SK-N-SH (cell line): ENCODE measurements around the gene FMO4.

Experiments used
- CTCF ChIP-seq: fragments of 200-600 bp; sonication (generic); IDR thresholded peaks from 2 replicates; pipeline ENCODE4 v1.6.1; 2017; ENCODE audit warnings: antibody characterized with exemption, mild to moderate bottlenecking, moderate library complexity
- EP300 ChIP-seq, 2 experiments: IDR thresholded peaks; 2 replicates each; pipeline versions ENCODE4 v1.4.0 to v1.6.1; 2012; ENCODE audit warnings: borderline replicate concordance in 1 of 2, low read depth in 1 of 2, low read length in 1 of 2
- GABPA ChIP-seq: IDR thresholded peaks from 2 replicates; pipeline ENCODE4 v1.4.0; 2012; ENCODE audit warnings: low read depth, mild to moderate bottlenecking
- JUND ChIP-seq: IDR thresholded peaks from 2 replicates; pipeline ENCODE4 v1.4.0; 2012
- MXI1 ChIP-seq: IDR thresholded peaks from 2 replicates; pipeline ENCODE4 v1.6.1; 2012; ENCODE audit warnings: mild to moderate bottlenecking, low read depth, low read length, improper control_type of control experiment
- NRF1 ChIP-seq: IDR thresholded peaks from 2 replicates; pipeline ENCODE4 v1.6.1; 2012; ENCODE audit warnings: low read depth, mild to moderate bottlenecking, low read length
- PBX3 ChIP-seq: IDR thresholded peaks from 2 replicates; pipeline ENCODE4; 2012
- POLR2AphosphoS5 ChIP-seq: IDR thresholded peaks from 2 replicates; pipeline ENCODE4 v1.6.1; 2012; ENCODE audit warnings: low read depth, low read length
- RAD21 ChIP-seq: IDR thresholded peaks from 2 replicates; pipeline ENCODE4 v1.6.1; 2012; ENCODE audit warnings: mild to moderate bottlenecking, low read length
- RCOR1 ChIP-seq: fragments of 150-350 bp; IDR thresholded peaks from 2 replicates; pipeline ENCODE4 v1.6.1; 2017; ENCODE audit warnings: antibody characterized with exemption, low read length
- REST ChIP-seq: IDR thresholded peaks from 2 replicates; pipeline ENCODE4 v1.6.1; 2012; ENCODE audit warnings: mild to moderate bottlenecking, low read depth, low read length, moderate library complexity
- RFX5 ChIP-seq: IDR thresholded peaks from 2 replicates; pipeline ENCODE4 v1.6.1; 2012; ENCODE audit warnings: mild to moderate bottlenecking, improper control_type of control experiment, low read length
- TCF12 ChIP-seq: IDR thresholded peaks from 2 replicates; pipeline ENCODE4 v1.4.0; 2012
- USF2 ChIP-seq: fragments of 150-350 bp; IDR thresholded peaks from 2 replicates; pipeline ENCODE4 v1.6.1; 2017; ENCODE audit warnings: antibody characterized with exemption, low read length, low read depth, borderline replicate concordance

- no peak for TF ChIP-seq GABPA
- TF ChIP-seq RCOR1, result no peak
- no peak for TF ChIP-seq EP300 (IDR thresholded peaks at IDR 0.05; ENCODE audit: borderline replicate concordance in 1 of 2, low read depth in 1 of 2, low read length in 1 of 2)
- TF ChIP-seq MXI1, result no peak
- TF ChIP-seq USF2, result no peak
- TF ChIP-seq CTCF, result no peak
- no peak for TF ChIP-seq POLR2AphosphoS5
- TF ChIP-seq NRF1, result no peak
- no peak for TF ChIP-seq PBX3
- TF ChIP-seq RFX5, result no peak
- no peak for TF ChIP-seq JUND
- TF ChIP-seq RAD21, result no peak
- no peak for TF ChIP-seq REST
- peak; percentile 70; the same call in 1 of the 2 replicates for TF ChIP-seq TCF12
Measured at GRCh38 chr1:171292799-171293198, 21.2 kb upstream of the FMO4 start.
